Spleen (tissue), 7 donors: ENCODE measurements around the gene CCDC63.

Experiments
- CTCF ChIP-seq, 11 experiments: fragments of 200-600 bp in 7 of 11; fragments of 450-650 bp in 4 of 11; sonication (generic) in 4 of 11; IDR thresholded peaks in 8 of 11; conservative IDR thresholded peaks in 3 of 11; 1 replicate in 7 of 11; 2 replicates in 4 of 11; pipeline versions ENCODE4 v1.4.0 to v1.8.0; 2016 to 2021; ENCODE audit warnings: antibody characterized with exemption in 11 of 11, inconsistent platforms in 4 of 11, mild to moderate bottlenecking in 1 of 11
- POLR2A ChIP-seq, 3 donors: fragments of 450-650 bp; IDR thresholded peaks; one replicate each; pipeline ENCODE4 v1.5.1; 2017; ENCODE audit warnings: antibody characterized with exemption in 3 of 3, mild to moderate bottlenecking in 1 of 3
- POLR2AphosphoS5 ChIP-seq, 3 donors: sonication (generic); formaldehyde crosslinking; IDR thresholded peaks; one replicate each; pipeline ENCODE4 v1.5.1; 2017; ENCODE audit warnings: antibody characterized with exemption in 3 of 3
- donor health status: DM: no; HTN: no; CAD: no; lungs with moderate emphysema.
- donor health status: DM: no; HTN: no; CAD: no.
- donor health status: DM: no; HTN: no; CAD: no.

- peak; percentile 56 to 91 (median 85) for TF ChIP-seq CTCF (IDR thresholded peaks at IDR 0.05 in 8 of 11, conservative IDR thresholded peaks at IDR 0.05 in 3 of 11)
- no peak for TF ChIP-seq POLR2A (IDR thresholded peaks at IDR 0.05)
- TF ChIP-seq POLR2AphosphoS5 (IDR thresholded peaks at IDR 0.05) = peak in 2 of 3 donors; percentile 28 to 62
Observed at GRCh38 chr12:110826592-110827200, 20.1 kb upstream of the CCDC63 start.
